Hepatocyte (in vitro differentiated cells): ENCODE results near the gene UGT1A7.

Source experiments
- CTCF ChIP-seq: fragments of 200-600 bp; sonication (generic); IDR thresholded peaks from 2 replicates; pipeline ENCODE4 v1.5.1; 2016; ENCODE audit warnings: antibody characterized with exemption, mild to moderate bottlenecking; ENCODE audit not compliant: poor library complexity
- EZH2 ChIP-seq: fragments of 200-600 bp; sonication (generic); IDR thresholded peaks from 2 replicates; pipeline ENCODE4 v1.6.1; 2016; ENCODE audit warnings: antibody characterized with exemption, mild to moderate bottlenecking, borderline replicate concordance

GRCh38 chr2:233807215-233807865 is 125.6 kb downstream of the UGT1A7 start:
- TF ChIP-seq EZH2: no peak
- TF ChIP-seq CTCF: no peak
